ENCODE results near the gene MEIS1. TPM values are rescaled to one million over a fixed set of nuclear protein-coding genes. Genes with fewer than 3 reads are reported as not detected.

Gene MEIS1
- total RNA-seq, 2 donors from 2014 or later, result 82.1 to 84.6 TPM

GRCh38 chr2:66452214-66452613 lies 17.3 kb downstream of the MEIS1 start:
- ATAC-seq, result no peak
- Histone ChIP-seq H3K9me3 (no peaks in the 10 kb centered on the region), H3K36me3 (replicated peaks in 1 of 2; ENCODE audit: insufficient read depth in 1 of 2, low read depth in 2 of 2) (peaks cover 0 to 2% of the 10 kb centered on the region in 2 donors), H3K4me1 (peaks cover 89% of the 10 kb centered on the region), H3K27ac (peak overlapping the region in 1 of 4 donors; percentile 95), H3K4me3 (no peak overlapping the region), H3K27me3 (no peaks in the 10 kb centered on the region)
- TF ChIP-seq, protein P1, sequence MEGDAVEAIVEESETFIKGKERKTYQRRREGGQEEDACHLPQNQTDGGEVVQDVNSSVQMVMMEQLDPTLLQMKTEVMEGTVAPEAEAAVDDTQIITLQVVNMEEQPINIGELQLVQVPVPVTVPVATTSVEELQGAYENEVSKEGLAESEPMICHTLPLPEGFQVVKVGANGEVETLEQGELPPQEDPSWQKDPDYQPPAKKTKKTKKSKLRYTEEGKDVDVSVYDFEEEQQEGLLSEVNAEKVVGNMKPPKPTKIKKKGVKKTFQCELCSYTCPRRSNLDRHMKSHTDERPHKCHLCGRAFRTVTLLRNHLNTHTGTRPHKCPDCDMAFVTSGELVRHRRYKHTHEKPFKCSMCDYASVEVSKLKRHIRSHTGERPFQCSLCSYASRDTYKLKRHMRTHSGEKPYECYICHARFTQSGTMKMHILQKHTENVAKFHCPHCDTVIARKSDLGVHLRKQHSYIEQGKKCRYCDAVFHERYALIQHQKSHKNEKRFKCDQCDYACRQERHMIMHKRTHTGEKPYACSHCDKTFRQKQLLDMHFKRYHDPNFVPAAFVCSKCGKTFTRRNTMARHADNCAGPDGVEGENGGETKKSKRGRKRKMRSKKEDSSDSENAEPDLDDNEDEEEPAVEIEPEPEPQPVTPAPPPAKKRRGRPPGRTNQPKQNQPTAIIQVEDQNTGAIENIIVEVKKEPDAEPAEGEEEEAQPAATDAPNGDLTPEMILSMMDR (IDR thresholded peaks at IDR 0.05), result no peak
- TF ChIP-seq POLR2A (IDR thresholded peaks at IDR 0.05), result no peak
- no peak for DNase-seq
- intact Hi-C loops (cut with DNase I), result no loop called here

DNA sequence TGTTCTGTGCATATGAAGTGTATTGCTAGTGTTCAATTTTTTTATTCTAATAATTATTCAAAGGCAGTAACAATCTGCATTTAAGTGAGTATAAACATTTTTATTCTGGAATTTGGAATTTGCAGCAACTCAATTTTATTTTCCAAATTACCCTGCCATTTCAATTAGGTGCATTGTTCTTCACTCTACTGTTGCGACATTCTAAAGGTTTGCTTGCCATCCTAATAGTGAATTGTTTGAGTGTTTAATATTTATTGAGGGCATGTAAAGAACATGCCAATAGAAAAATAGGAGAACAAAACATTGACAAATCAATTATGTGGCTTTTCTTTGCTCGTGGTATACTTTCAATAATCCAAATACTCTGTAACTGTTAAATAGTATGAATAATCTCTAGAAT lies 18.0 kb downstream of the MEIS1 start:
- WGBS, 2 donors, result 37 to 38% methylated on average over 2 of the region's 2 CpGs
- no peaks in the 10 kb centered on the region for H3K9me3 ChIP-seq
- no peaks in the 10 kb centered on the region for H3K27me3 ChIP-seq
- H3K36me3 ChIP-seq (replicated peaks in 1 of 2; ENCODE audit: insufficient read depth in 1 of 2, low read depth in 2 of 2), result peaks cover 0 to 2% of the 10 kb centered on the region in 2 donors
- no peak for TF ChIP-seq POLR2A (IDR thresholded peaks at IDR 0.05)
- TF ChIP-seq, protein P1 (IDR thresholded peaks at IDR 0.05), result no peak
- intact Hi-C loops (cut with DNase I), result no loop called here
- no peak for DNase-seq
- ATAC-seq, result no peak
- peaks cover 90% of the 10 kb centered on the region for H3K4me1 ChIP-seq
- peak overlapping the region in 1 of 4 donors; percentile 95 for H3K27ac ChIP-seq
- no peak overlapping the region for H3K4me3 ChIP-seq

DNA sequence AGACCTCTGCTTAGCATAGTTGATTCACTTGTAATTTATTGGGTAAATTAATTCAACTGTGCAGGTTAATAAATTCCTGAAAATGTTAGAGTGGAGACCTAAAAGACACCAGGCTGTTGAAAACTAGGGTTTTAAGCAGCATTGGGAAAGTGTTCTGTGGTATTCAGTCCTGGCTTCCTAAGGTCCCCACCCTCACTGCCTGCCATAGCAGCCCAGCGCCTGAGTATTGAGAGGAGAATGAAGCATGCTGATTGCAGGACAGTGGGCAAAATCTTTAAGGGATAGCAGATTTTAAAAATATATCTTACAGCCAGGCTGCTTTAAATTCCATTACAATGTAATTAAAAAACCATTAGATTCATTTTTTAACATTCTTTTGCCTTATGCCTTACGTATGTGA lies 20.6 kb downstream of the MEIS1 start:
- Histone ChIP-seq H3K4me1 (peaks cover 80% of the 10 kb centered on the region), H3K36me3 (replicated peaks in 1 of 2; ENCODE audit: insufficient read depth in 1 of 2, low read depth in 2 of 2) (peaks cover 0 to 2% of the 10 kb centered on the region in 2 donors), H3K4me3 (no peak overlapping the region), H3K9me3 (no peaks in the 10 kb centered on the region), H3K27me3 (no peaks in the 10 kb centered on the region), H3K27ac (peak overlapping the region in 2 of 4 donors; percentile 10 to 28)
- intact Hi-C loops (cut with DNase I), result no loop called here
- 72 to 79% methylated on average over 2 of the region's 2 CpGs for WGBS, 2 donors
- no peak for ATAC-seq
- DNase-seq, result no peak
- no peak for TF ChIP-seq POLR2A (IDR thresholded peaks at IDR 0.05)
- TF ChIP-seq, protein P1 (IDR thresholded peaks at IDR 0.05), result no peak

GRCh38 chr2:66456183-66457041 lies 21.5 kb downstream of the MEIS1 start:
- DNase-seq, result no peak
- H3K36me3 ChIP-seq (replicated peaks in 1 of 2; ENCODE audit: insufficient read depth in 1 of 2, low read depth in 2 of 2), result peaks cover 0 to 4% of the 10 kb centered on the region in 2 donors
- H3K9me3 ChIP-seq, result no peaks in the 10 kb centered on the region
- TF ChIP-seq POLR2A (IDR thresholded peaks at IDR 0.05), result no peak
- TF ChIP-seq, protein P1 (IDR thresholded peaks at IDR 0.05), result no peak
- H3K4me1 ChIP-seq, result peaks cover 79% of the 10 kb centered on the region
- 36 to 38% methylated on average over 7 of the region's 7 CpGs for WGBS, 2 donors
- no peaks in the 10 kb centered on the region for H3K27me3 ChIP-seq
- ATAC-seq, result peak; percentile 46
- H3K4me3 ChIP-seq, result no peak overlapping the region
- H3K27ac ChIP-seq, result peak overlapping the region in 3 of 4 donors; percentile 1 to 42 (median 40)
- intact Hi-C loops (cut with DNase I), result no loop called here
